Dermis blood vessel endothelial cell (primary cell): ENCODE results near the gene GRB10. TPM values are rescaled to one million over a fixed set of nuclear protein-coding genes. Genes with fewer than 3 reads are reported as not detected.

ENCODE experiments used
- DNase-seq: peaks from one replicate; pipeline ENCODE4 v3.0.0; 2010
- total RNA-seq: library from RNA; depleted of rRNA; stranded (reverse); fragments of >200 nt; gene quantifications from 2 replicates; pipeline ENCODE4 v1.2.3, GENCODE V29; 2014

The GRB10 gene
- total RNA-seq, 1 donor from 2014 or later, result 223 TPM

DNA sequence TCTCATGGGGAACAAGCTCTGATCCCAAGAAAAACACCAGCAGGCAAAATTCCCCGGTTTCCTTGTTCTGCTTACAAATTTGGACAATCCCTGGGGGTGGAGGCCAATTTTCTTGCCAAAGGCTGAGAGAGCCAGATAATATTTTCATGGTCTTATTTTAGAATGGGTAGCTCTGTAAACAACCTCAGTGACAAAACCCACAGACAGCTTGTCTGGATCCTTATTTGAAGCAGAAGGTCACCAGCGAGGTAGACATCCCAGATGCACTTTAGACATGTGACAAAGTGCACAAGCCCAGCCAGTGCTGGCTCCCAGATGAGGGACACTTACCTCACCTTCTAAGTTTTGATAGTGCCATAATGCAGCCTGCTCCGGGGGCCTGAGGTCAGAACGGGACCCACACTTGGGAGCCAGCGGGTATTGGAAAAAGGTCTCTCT lies 114.9 kb downstream of the GRB10 start:
- no peak for DNase-seq

DNA sequence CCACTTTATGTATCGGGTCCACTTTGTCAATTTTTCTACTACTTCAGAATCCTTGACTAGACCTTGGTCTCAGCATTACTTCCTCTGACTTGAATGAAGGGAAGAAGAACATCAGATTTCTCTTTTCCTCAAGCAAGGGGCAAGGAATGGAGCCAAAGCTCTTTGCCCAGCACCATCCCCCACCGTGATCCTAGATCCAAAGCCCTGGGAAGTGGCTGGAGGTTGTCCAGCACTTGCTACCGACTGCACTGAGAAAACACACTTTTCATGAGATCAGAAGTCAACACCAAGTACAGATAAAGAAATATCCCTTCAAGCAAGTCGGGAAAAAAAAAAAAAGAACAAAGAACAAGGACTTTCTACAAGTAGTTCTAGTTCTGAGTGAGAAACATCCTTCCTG lies 115.4 kb downstream of the GRB10 start:
- peak; percentile 61 for DNase-seq

DNA sequence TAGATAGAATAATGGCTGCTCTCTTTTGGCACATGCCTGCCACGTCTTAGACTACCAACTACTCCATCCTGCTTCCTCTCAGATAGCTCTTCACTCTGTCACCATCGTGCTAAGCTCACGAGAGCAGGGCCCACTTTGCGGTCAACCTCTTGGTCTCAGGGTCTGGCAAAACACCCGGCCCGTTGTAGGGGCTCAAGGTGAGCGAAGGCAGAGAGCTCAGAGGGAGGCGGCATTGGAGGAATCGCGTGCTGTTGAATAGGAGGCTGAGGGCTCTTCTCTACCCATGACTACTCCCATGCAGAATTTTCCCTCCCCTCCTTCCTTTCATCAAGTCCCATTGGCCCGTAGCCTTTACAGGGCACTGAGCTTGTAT lies 116.6 kb downstream of the GRB10 start:
- no peak for DNase-seq

DNA sequence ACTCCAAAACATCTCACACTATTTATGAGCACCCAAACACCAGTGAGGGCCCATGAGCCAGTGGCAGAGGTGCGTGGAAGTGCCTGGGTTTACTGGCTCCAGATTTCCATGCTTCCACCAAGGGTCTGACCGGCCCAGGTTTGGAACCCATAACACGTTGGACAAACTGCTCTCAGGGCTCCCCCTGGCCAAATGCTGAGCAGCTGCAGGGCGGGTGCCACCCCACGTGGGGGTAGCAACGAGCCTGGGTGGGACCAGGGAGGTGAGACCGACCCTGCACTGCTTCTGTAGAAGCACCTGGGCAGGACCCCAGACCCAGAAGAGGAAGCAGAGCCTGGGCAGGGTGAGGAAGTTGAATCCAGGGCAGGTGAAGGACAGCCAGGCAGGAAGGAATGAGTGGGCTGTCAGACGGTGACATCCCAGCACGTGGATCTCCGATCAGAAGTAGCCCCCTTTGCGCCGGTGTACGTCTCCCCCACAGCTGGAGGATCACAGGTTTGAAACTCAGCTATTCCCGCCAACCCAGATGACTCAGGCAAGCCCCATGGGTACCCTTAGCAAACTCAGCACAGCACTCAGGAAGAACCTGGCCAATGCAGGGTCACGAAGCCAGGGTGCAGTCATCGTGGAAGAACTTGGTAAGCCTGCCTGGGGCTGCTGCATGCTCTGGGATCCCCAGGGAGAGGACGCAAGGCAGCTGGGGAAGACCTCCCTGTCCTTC lies 117.1 kb downstream of the GRB10 start:
- peak; percentile 31 for DNase-seq

GRCh38 chr7:50664937-50665336 lies 117.8 kb downstream of the GRB10 start:
- DNase-seq, result no peak

GRCh38 chr7:50664461-50664922 lies 118.2 kb downstream of the GRB10 start:
- DNase-seq, result peak; percentile 70

DNA sequence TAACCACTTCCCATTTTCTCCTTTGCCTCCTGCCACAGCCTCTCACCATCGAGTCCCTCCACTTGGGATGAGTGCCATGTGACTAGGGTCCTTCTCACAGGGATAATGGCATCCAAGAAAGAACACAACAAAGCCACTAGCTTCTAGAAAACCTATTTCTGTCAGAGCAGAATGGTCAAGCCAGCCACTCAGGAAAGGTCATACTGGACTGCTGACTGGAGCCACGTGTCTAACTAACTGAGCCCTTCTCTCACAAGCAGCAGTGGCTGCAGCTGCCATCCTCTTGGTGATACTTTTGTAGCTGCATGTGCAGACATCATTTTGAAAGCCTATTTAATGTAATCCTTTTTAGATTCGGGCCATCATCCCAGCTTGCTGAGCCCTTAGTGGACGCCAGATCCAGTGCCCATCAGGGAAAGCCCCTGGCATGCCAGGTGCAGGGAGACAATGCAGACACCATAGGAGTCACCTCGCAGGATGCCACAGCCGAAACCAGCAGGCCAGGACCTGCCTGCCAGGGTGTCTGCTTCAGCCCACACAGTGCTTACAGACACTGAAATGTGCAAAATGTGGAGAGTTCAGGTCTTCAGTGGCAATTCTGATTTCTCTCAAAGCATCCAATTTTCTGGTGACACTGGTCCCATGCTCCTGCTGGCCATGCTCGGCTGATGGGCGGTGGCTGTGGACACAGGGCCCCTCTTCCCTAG lies 119.1 kb downstream of the GRB10 start:
- no peak for DNase-seq

DNA sequence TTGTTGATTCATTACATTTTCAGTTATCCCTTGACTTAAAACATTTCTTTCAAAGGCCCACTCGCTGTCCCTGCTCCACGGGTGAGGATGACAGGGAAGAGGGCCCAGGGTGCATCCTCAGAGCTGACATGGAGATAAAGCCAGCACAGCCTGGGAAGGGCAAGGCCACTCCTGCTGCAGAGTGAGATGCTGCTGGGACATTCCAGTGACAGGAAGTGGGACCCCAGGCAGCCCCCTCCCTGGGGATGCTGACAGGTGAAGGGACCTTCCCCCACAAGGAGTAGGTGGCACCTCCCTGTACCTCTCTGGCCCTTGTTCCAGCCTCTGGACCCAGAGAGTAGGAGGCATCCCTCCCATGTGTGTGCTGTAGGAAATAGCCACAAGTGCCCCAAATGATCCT lies 119.7 kb downstream of the GRB10 start:
- DNase-seq, result no peak

- DNase-seq, result no peak
Observed at GRCh38 chr7:50662041-50662694, 120.5 kb downstream of the GRB10 start.

DNA sequence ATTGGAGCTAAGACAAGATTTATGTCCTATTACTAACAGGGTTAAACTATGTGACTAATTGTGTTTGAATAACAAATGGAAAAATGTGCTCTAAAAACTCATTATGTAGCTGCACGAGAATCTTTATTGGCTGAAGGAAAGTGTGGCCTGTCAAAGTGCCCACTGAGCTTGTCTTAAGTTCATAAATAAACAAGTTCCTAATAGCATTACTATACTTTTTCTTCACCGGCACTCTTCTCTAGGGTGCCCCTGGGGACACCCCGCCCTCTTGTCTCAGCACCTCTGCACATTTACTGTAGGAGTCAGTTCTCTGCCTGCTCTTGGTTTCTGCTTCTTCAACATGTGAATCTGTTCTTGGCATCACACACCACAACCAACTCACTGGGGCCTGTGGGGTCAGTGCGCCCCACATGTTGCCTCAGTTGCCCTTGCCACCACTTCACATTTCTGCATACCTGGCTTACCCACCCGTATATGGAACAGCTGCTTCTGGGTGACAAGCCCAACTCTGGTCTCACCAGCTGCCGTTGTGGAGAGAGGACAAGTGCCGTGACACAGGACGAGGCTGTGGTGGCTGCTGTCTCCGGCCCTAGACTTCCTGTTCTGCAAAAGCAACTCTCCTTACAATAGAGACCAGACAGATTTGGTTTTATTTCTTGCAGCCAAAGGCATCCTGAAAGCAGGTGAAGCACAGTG lies 121.2 kb downstream of the GRB10 start:
- no peak for DNase-seq

DNA sequence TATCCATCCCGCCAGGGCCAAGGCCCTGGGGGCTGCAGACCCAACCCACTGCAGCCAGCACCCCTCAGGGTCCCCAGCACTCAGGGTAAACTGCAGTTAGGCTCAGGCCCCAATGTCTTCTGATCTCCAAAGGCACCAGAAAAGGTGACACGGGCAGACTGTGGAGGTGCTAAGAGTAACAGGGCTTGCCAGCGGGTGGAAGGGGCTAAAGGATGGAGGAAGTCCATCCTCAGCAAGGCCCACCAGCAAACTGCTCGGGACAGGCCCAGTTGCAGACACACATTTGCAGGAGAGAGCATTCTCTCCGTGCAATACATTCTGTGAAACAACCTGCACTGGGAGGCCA lies 121.9 kb downstream of the GRB10 start:
- DNase-seq, result no peak

DNA sequence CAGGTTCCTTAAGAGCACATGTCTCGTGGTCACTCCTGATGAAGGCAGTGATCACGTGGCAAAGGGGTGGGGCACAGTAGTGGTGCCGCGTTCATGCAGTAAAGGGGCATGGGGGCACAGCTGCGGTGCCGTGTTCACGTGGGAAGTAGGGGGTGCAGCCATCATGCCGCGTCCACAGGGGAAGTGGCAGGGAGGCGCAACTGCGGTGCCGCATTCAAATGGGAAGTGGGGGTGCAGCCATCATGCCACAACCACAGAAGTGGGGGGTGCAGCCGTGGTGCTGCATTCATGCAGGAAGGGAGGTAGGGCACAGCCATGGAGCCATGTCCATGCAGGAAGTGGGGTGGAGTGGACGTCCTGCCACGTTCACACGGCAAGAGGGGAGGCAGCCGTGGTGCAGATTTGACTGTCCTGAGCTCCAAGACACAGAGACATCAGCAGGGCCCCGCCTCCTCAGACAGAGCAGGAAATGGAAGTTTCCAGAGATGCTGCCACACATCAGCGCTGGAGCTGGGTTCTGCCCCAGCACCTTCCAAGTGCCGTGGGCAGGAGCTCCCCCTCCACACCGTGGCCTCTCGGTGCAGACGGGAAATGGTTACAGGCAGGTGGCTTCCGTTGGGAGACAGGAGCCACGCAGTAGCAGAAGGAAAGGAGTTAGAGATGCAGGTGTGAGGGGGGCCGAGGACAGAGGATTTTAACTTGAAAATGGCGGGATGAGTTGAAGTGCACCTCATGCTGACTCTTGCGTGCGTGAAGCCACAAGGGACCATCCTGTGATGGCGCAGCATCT lies 122.5 kb downstream of the GRB10 start:
- no peak for DNase-seq

GRCh38 chr7:50659329-50659965 lies 123.2 kb downstream of the GRB10 start:
- no peak for DNase-seq

GRCh38 chr7:50658696-50659095 lies 124.0 kb downstream of the GRB10 start:
- DNase-seq, result no peak

GRCh38 chr7:50657912-50658311 lies 124.8 kb downstream of the GRB10 start:
- no peak for DNase-seq

DNA sequence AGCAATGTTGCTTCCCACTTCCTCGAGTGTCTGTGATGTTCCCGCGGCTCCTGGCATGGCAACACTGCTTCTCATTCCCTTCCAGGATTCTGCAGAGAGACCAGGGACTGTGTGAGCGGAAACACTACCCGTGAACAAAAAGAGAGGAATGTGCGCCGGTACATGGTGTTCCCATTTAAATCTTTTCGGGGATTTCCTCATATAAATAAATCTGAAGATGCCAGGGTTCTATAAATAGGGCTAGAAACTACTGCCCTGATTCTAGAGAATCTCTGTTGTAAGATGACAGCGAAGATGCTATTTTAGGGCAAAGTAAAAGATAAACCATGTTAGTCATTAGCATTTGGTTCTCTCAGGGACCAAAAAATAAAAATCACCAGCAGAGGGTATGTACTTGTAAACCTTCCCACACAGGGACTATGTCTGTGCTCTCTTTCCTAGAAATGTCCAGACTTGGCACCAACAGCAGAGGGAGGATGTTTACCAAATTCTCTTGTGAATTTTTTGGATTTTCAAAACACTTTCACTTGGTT lies 125.3 kb downstream of the GRB10 start:
- DNase-seq, result peak; percentile 54

GRCh38 chr7:50656141-50656895 lies 126.4 kb downstream of the GRB10 start:
- DNase-seq, result peak; percentile 42

DNA sequence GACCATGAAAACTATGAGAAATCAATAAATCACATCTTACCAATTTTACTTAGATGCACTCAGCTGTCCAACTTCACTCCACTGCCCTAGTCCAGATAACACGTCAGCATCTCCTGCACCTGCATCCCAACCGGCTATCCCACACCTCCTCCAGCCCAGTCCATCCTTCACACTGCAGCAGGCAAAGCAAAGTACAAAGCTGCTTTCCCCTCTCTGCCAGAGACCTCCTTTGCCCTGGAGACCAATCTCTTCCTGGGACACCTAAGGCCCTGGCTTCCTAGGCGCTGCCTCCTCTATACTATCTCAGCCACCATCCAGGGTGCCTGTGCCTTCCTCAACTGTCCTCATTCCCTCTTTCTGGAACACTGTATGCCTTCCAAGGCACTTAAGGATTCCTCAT lies 127.2 kb downstream of the GRB10 start:
- no peak for DNase-seq

DNA sequence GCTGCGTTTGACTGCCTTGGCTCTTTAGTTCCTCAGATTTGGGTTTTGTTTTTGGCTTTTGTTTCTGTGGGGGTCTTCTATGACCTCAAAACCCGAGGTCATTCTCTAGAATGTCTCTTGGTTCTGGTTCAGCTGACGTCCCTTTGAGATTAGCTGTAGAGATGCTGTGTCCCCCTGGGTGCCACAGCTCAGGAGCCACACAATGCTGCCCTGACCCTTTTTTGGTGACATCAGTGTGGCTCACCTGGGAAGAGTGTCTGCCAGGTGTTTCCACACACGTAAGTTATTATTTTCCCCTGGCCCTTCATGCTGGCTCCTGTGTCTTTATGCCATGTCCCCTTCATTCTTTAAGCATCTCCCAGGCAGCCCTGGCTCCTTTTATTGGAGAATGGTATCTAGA lies 127.7 kb downstream of the GRB10 start:
- DNase-seq, result no peak

DNA sequence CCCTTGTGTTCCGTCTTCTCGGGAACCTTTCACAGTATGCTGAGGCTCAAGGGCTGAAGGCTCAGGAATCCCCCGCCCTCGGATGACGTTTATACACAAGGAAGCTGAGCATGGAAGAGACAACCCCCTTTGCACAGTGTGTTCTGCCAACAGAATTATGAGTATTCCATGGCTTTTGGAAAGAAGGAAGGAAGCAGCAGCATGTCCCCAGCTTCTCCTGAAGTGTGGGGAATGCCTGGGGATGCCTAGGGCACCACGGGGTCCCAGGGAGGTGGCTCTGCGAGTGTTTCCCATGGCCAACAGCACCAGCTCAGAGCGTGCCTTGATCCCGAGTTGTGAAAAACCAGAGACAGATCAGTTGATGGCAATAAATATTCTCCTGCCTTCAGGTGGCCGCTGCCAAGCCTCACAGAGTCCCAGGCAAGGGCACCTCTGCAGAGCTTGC lies 128.7 kb downstream of the GRB10 start:
- DNase-seq, result peak; percentile 26
